ENCODE data around the gene TOMM7. TPM values are rescaled to one million over a fixed set of nuclear protein-coding genes. Genes with fewer than 3 reads are reported as not detected.

TOMM7 gene
- polyA plus RNA-seq, 1 donor (not counting 4 experiments of a cell fraction or from before 2014, with no cell fraction given): 1,291 TPM

GRCh38 chr7:22865602-22865960, 42.9 kb upstream of the TOMM7 start:
- dilution Hi-C loops (cut with MboI; ENCODE audit: extremely low pct_ligation_motif_present, low sequenced_read_pairs): no loop called here
- Histone ChIP-seq H3K9me1 (ENCODE audit: control insufficient read depth, extremely low read depth, insufficient read depth, low read length) (no peaks in the 10 kb centered on the region), H3K4me2 (ENCODE audit: control insufficient read depth, extremely low read depth, insufficient read depth, low read depth, low read length) (no peak overlapping the region), H3K27me3 (ENCODE audit: control insufficient read depth, extremely low read depth, insufficient read depth, low read length) (no peaks in the 10 kb centered on the region), H3K9me3 (ENCODE audit: control insufficient read depth, low read depth, low read length) (no peaks in the 10 kb centered on the region), H3K36me3 (ENCODE audit: control insufficient read depth in 2 of 2, extremely low read depth in 1 of 2, insufficient read depth in 2 of 2, low read length in 2 of 2) (peaks cover 7 to 8% of the 10 kb centered on the region in 2 experiments), H3K4me1 (ENCODE audit: control insufficient read depth, extremely low read depth, insufficient read depth, low read length) (peaks cover 16% of the 10 kb centered on the region), H3K27ac (ENCODE audit: control insufficient read depth, insufficient read depth, low read length) (no peak overlapping the region), H3K79me2 (ENCODE audit: control insufficient read depth, insufficient read depth, low read length) (no peaks in the 10 kb centered on the region), H3K9ac (ENCODE audit: control insufficient read depth, extremely low read depth, insufficient read depth, low read length) (no peak overlapping the region), H2AFZ (ENCODE audit: control insufficient read depth, low read length) (no peak overlapping the region), H4K20me1 (ENCODE audit: control insufficient read depth, extremely low read depth, insufficient read depth, low read length) (no peaks in the 10 kb centered on the region), H3K4me3 (ENCODE audit: control insufficient read depth in 2 of 3, extremely low read depth in 1 of 3, insufficient read depth in 2 of 3, low read depth in 1 of 3, low read length in 3 of 3) (no peak overlapping the region)
- DNase-seq (ENCODE audit: low read depth, low spot score) (no peak), FAIRE-seq (no peak)
- no peak for TF ChIP-seq EZH2 (IDR thresholded peaks at IDR 0.05; ENCODE audit: low read length)
- TF ChIP-seq CTCF (optimal IDR thresholded peaks at IDR 0.05 in 1 of 3, IDR thresholded peaks at IDR 0.05 in 1 of 3, conservative IDR thresholded peaks at IDR 0.05 in 1 of 3; ENCODE audit: extremely low read depth in 1 of 3, insufficient read depth in 2 of 3, low read length in 3 of 3): no peak

- H3K4me2 ChIP-seq (ENCODE audit: control insufficient read depth, extremely low read depth, insufficient read depth, low read depth, low read length): no peak overlapping the region
- FAIRE-seq: no peak
- no peaks in the 10 kb centered on the region for H3K9me3 ChIP-seq (ENCODE audit: control insufficient read depth, low read depth, low read length)
- no peak overlapping the region for H3K4me3 ChIP-seq (ENCODE audit: control insufficient read depth in 2 of 3, extremely low read depth in 1 of 3, insufficient read depth in 2 of 3, low read depth in 1 of 3, low read length in 3 of 3)
- no peak for DNase-seq (ENCODE audit: low read depth, low spot score)
- no peaks in the 10 kb centered on the region for H3K27me3 ChIP-seq (ENCODE audit: control insufficient read depth, extremely low read depth, insufficient read depth, low read length)
- dilution Hi-C loops (cut with MboI; ENCODE audit: extremely low pct_ligation_motif_present, low sequenced_read_pairs): no loop called here
- H3K9me1 ChIP-seq (ENCODE audit: control insufficient read depth, extremely low read depth, insufficient read depth, low read length): no peaks in the 10 kb centered on the region
- H3K79me2 ChIP-seq (ENCODE audit: control insufficient read depth, insufficient read depth, low read length): no peaks in the 10 kb centered on the region
- H3K4me1 ChIP-seq (ENCODE audit: control insufficient read depth, extremely low read depth, insufficient read depth, low read length): peaks cover 22% of the 10 kb centered on the region
- H4K20me1 ChIP-seq (ENCODE audit: control insufficient read depth, extremely low read depth, insufficient read depth, low read length): no peaks in the 10 kb centered on the region
- no peak overlapping the region for H3K27ac ChIP-seq (ENCODE audit: control insufficient read depth, insufficient read depth, low read length)
- H3K36me3 ChIP-seq (ENCODE audit: control insufficient read depth in 2 of 2, extremely low read depth in 1 of 2, insufficient read depth in 2 of 2, low read length in 2 of 2): peaks cover 11 to 13% of the 10 kb centered on the region in 2 experiments
- TF ChIP-seq EZH2 (IDR thresholded peaks at IDR 0.05; ENCODE audit: low read length) (no peak), CTCF (optimal IDR thresholded peaks at IDR 0.05 in 1 of 3, IDR thresholded peaks at IDR 0.05 in 1 of 3, conservative IDR thresholded peaks at IDR 0.05 in 1 of 3; ENCODE audit: extremely low read depth in 1 of 3, insufficient read depth in 2 of 3, low read length in 3 of 3) (no peak)
- H2AFZ ChIP-seq (ENCODE audit: control insufficient read depth, low read length): no peak overlapping the region
- H3K9ac ChIP-seq (ENCODE audit: control insufficient read depth, extremely low read depth, insufficient read depth, low read length): no peak overlapping the region
Observed at GRCh38 chr7:22864855-22865601, 42.4 kb upstream of the TOMM7 start.
